HEK293T (cell line): ENCODE data around the gene WHAMM.

ENCODE experiments used
- CTCF ChIA-PET: fragments of 350-600 bp; formaldehyde crosslinking; extraction: SDS; loops from one replicate; lab custom pipeline; 2021; ENCODE audit warnings: antibody characterized with exemption, inconsistent platforms; lab: Yijun Ruan, JAX
- POLR2A ChIA-PET: fragments of 350-600 bp; formaldehyde crosslinking; extraction: SDS; loops from one replicate; lab custom pipeline; 2020; ENCODE audit warnings: antibody characterized with exemption, inconsistent platforms; lab: Yijun Ruan, JAX
- DNase-seq: peaks from one replicate; pipeline ENCODE4 v3.0.0; 2012; ENCODE audit warnings: mixed read lengths; ENCODE audit errors: extremely low spot score
- ARNT ChIP-seq: fragments of 450-650 bp; IDR thresholded peaks from 2 replicates; pipeline ENCODE4 v1.6.1; 2017; ENCODE audit warnings: mild to moderate bottlenecking
- BHLHE40 ChIP-seq: fragments of 450-650 bp; IDR thresholded peaks from 2 replicates; pipeline ENCODE4 v1.6.1; 2016; ENCODE audit warnings: mild to moderate bottlenecking, moderate library complexity, borderline replicate concordance
- CTBP1 ChIP-seq: fragments of 450-650 bp; IDR thresholded peaks from 2 replicates; pipeline ENCODE4 v1.6.1; 2016; ENCODE audit warnings: borderline replicate concordance
- ELF4 ChIP-seq: fragments of 450-650 bp; IDR thresholded peaks from 2 replicates; pipeline ENCODE4 v1.6.1; 2017; ENCODE audit warnings: antibody characterized with exemption
- FOXA1 ChIP-seq: fragments of 450-650 bp; IDR thresholded peaks from 2 replicates; pipeline ENCODE4 v1.6.1; 2016; ENCODE audit warnings: mild to moderate bottlenecking
- FOXK2 ChIP-seq: fragments of 450-650 bp; IDR thresholded peaks from 2 replicates; pipeline ENCODE4 v1.6.1; 2016; ENCODE audit warnings: mild to moderate bottlenecking
- FOXM1 ChIP-seq: fragments of 450-650 bp; IDR thresholded peaks from 2 replicates; pipeline ENCODE4 v1.6.1; 2017; ENCODE audit warnings: mild to moderate bottlenecking, borderline replicate concordance
- HDGF ChIP-seq: fragments of 450-650 bp; IDR thresholded peaks from 2 replicates; pipeline ENCODE4 v1.6.1; 2017; ENCODE audit warnings: antibody characterized with exemption, borderline replicate concordance
- L3MBTL2 ChIP-seq: fragments of 450-650 bp; conservative IDR thresholded peaks from 2 replicates; pipeline ENCODE4 v1.6.1; 2016; ENCODE audit warnings: mild to moderate bottlenecking
- LEF1 ChIP-seq: fragments of 450-650 bp; IDR thresholded peaks from 2 replicates; pipeline ENCODE4 v1.6.1; 2017; ENCODE audit warnings: mild to moderate bottlenecking, borderline replicate concordance
- NFRKB ChIP-seq: fragments of 450-650 bp; IDR thresholded peaks from 2 replicates; pipeline ENCODE4 v1.6.1; 2016; ENCODE audit warnings: mild to moderate bottlenecking, moderate library complexity
- PKNOX1 ChIP-seq: fragments of 450-650 bp; IDR thresholded peaks from 2 replicates; pipeline ENCODE4 v1.6.1; 2016
- SP1 ChIP-seq: fragments of 450-650 bp; IDR thresholded peaks from 2 replicates; pipeline ENCODE4 v1.6.1; 2017
- SUZ12 ChIP-seq: fragments of 450-650 bp; IDR thresholded peaks from 2 replicates; pipeline ENCODE4 v1.6.1; 2016; ENCODE audit warnings: mild to moderate bottlenecking
- TARDBP ChIP-seq: fragments of 450-650 bp; IDR thresholded peaks from 2 replicates; pipeline ENCODE4 v1.6.1; 2016
- ZNF384 ChIP-seq: fragments of 450-650 bp; IDR thresholded peaks from 2 replicates; pipeline ENCODE4 v1.6.1; 2016

The WHAMM gene

DNA sequence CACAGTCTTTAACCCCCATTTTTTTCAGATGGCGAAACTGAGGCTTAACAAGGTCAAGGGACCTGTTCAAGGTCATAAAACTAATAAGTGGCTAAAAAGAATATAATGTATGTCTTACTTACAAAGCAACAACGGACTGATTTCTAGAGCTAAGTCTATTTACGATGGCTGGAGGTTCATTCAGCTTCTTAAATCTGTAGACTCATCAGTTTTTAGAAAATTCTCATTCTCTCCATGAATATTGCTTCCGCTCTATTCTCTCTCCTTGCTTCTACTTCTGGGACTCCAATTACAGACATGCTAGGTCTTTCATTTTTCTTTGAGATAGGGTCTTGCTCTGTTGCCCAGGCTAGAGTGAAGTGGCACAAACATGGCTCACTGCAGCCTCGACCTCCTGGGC, 68.9 kb downstream of the WHAMM start:
- DNase-seq = no peak
- ChIA-PET POLR2A (no interaction called here), CTCF (interaction anchor here (0.9 kb wide), 1 partner anchor 53 kb away, joined by 3 read pairs; no protein-coding TSS in a partner anchor)
- TF ChIP-seq SUZ12 = no peak
- no peak for TF ChIP-seq SP1
- no peak for TF ChIP-seq ELF4

DNA sequence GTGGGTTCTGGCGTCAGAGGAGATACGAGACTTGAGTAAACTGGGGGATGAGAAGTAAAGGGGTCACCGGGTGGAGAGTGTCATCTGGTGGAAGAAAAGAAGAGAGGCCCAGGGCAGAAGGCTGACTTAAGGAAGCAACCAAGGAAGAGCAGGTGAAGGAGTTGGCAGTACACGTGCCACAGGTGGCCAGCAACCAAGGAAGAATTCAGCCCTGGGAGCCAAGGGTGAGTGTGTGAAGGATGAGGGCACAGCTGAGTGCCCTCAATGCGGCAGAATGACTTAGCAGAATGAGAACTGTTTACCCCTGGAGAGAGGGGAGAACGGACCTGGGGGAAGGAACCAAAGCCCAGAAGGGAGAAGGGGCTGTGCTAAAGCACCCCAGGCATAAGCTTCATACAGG, 71.3 kb downstream of the WHAMM start:
- TF ChIP-seq ARNT (no peak), CTBP1 (no peak), SUZ12 (no peak), PKNOX1 (no peak), SP1 (no peak), FOXA1 (no peak), FOXM1 (no peak), HDGF (no peak), ZNF384 (no peak), ELF4 (no peak), NFRKB (no peak)
- ChIA-PET POLR2A (no interaction called here), CTCF (no interaction called here)
- DNase-seq = no peak

DNA sequence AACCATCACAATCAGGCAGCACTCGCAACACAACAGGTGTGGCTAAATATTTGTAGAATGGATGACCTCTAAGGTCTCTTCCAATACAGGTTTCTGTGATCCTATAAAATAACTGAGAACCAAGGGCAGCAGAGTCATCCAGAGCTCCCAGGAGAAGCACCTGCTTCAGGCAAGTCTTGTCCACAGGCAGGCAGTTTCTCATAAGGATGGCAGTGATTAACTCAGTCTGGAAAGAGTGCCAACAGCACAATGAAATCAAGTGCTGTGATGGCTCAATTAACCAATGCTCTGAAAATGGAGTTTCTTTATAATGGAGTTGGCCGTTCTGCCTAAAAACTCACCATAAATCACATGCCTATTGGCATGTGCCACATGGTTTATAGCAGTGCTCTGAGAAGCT, 72.3 kb downstream of the WHAMM start:
- ChIA-PET CTCF (no interaction called here), POLR2A (no interaction called here)
- TF ChIP-seq SP1 (no peak), ELF4 (no peak), CTBP1 (no peak), NFRKB (no peak), TARDBP (no peak), L3MBTL2 (no peak), SUZ12 (no peak), LEF1 (no peak), BHLHE40 (no peak), PKNOX1 (no peak), ARNT (no peak), FOXK2 (no peak), FOXM1 (no peak), FOXA1 (no peak), ZNF384 (no peak), HDGF (no peak)
- DNase-seq = no peak

GRCh38 chr15:82882273-82882928, 73.0 kb downstream of the WHAMM start:
- ChIA-PET CTCF (no interaction called here), POLR2A (interaction anchor here (0.7 kb wide), 1 partner anchor 10 kb away, joined by 3 read pairs; no protein-coding TSS in a partner anchor)
- DNase-seq = no peak
- TF ChIP-seq BHLHE40 = no peak
- TF ChIP-seq NFRKB = no peak
- TF ChIP-seq ARNT = no peak
- TF ChIP-seq FOXA1 = no peak
- TF ChIP-seq LEF1 = no peak
- no peak for TF ChIP-seq FOXK2
- no peak for TF ChIP-seq ELF4
- TF ChIP-seq CTBP1 = no peak
- no peak for TF ChIP-seq FOXM1
- TF ChIP-seq ZNF384 = no peak
- TF ChIP-seq SUZ12 = no peak
- TF ChIP-seq L3MBTL2 = no peak
- TF ChIP-seq TARDBP = no peak
- no peak for TF ChIP-seq HDGF
- no peak for TF ChIP-seq PKNOX1
- no peak for TF ChIP-seq SP1
